Peyer's patch (tissue), 4 donors: Measurements from ENCODE around the gene GALP. TPM values are rescaled to one million over a fixed set of nuclear protein-coding genes. Genes with fewer than 3 reads are reported as not detected.
A peak's percentile ranks its signal among the peaks of the same experiment; 100 is the strongest.
"Not testable (repeated sequence)": the region's sequence is repeated elsewhere in the genome, so short reads cannot be mapped to it uniquely, and the experiment has no call there.

Experiments
- DNase-seq, 3 donors: peaks; one replicate each; pipeline ENCODE4 v3.0.0-alpha.2; 2017 to 2019
- H3K27ac ChIP-seq, 4 donors: fragments of 200-600 bp; sonication (generic); one replicate each; pipeline ENCODE4 v1.5.1; 2016 to 2019
- H3K27me3 ChIP-seq, 2 donors: fragments of 200-600 bp; sonication (generic); one replicate each; pipeline ENCODE4 v1.5.1; 2019
- H3K36me3 ChIP-seq, 3 donors: fragments of 200-600 bp; sonication (generic); one replicate each; pipeline ENCODE4 v1.5.1; 2016 to 2019
- H3K4me1 ChIP-seq, 4 donors: fragments of 200-600 bp; sonication (generic); one replicate each; pipeline ENCODE4 v1.5.1; 2016 to 2019
- H3K4me3 ChIP-seq, 4 donors: fragments of 200-600 bp; sonication (generic); 1 replicate in 3 of 4; 2 replicates in 1 of 4; pipeline ENCODE4 v1.5.1; 2016 to 2019; ENCODE audit warnings: mild to moderate bottlenecking in 1 of 4
- H3K9me3 ChIP-seq, 4 donors: fragments of 200-600 bp; sonication (generic); one replicate each; pipeline ENCODE4 v1.5.1; 2016 to 2019; ENCODE audit warnings: mild to moderate bottlenecking in 1 of 4
- CTCF ChIP-seq, 6 experiments: fragments of 450-650 bp in 4 of 6; fragments of 200-600 bp in 2 of 6; sonication (generic) in 1 of 6; IDR thresholded peaks; one replicate each; pipeline ENCODE4 v1.5.1; 2017 to 2019; ENCODE audit warnings: antibody characterized with exemption in 6 of 6, mild to moderate bottlenecking in 3 of 6, moderate library complexity in 1 of 6
- POLR2A ChIP-seq, 2 donors: fragments of 450-650 bp; IDR thresholded peaks; one replicate each; pipeline ENCODE4 v1.5.1; 2017; ENCODE audit warnings: antibody characterized with exemption in 2 of 2, mild to moderate bottlenecking in 2 of 2, moderate library complexity in 2 of 2
- total RNA-seq, 4 donors: library from RNA; depleted of rRNA; stranded (reverse); fragments of >200 nt; gene quantifications; one replicate each; pipeline ENCODE4 v1.1.0, GENCODE V29; 2016

The GALP gene
- total RNA-seq, 4 donors from 2014 or later = not detected

- no peaks in the 10 kb centered on the region for H3K4me1 ChIP-seq
- H3K9me3 ChIP-seq = no peaks in the 10 kb centered on the region
- TF ChIP-seq POLR2A (IDR thresholded peaks at IDR 0.05) = no peak
- no peak for TF ChIP-seq CTCF (IDR thresholded peaks at IDR 0.05)
- no peaks in the 10 kb centered on the region for H3K27me3 ChIP-seq
- no peak overlapping the region for H3K27ac ChIP-seq
- H3K36me3 ChIP-seq = no peaks in the 10 kb centered on the region
- no peak overlapping the region for H3K4me3 ChIP-seq
- no peak for DNase-seq
Observed at GRCh38 chr19:56211718-56212117, 35.9 kb downstream of the GALP start.

GRCh38 chr19:56217039-56217949 is 41.5 kb downstream of the GALP start:
- Histone ChIP-seq H3K27ac (no peak overlapping the region), H3K4me3 (peak overlapping the region in 3 of 4 donors; percentile 9 to 45 (median 29)), H3K36me3 (no peaks in the 10 kb centered on the region), H3K27me3 (no peaks in the 10 kb centered on the region), H3K9me3 (no peaks in the 10 kb centered on the region), H3K4me1 (peaks cover 0 to 8% (median 3%) of the 10 kb centered on the region in 4 donors)
- no peak for TF ChIP-seq CTCF (IDR thresholded peaks at IDR 0.05)
- TF ChIP-seq POLR2A (IDR thresholded peaks at IDR 0.05) = no peak
- no peak for DNase-seq

GRCh38 chr19:56218961-56219360 is 43.2 kb downstream of the GALP start:
- peaks cover 0 to 8% (median 3%) of the 10 kb centered on the region in 4 donors for H3K4me1 ChIP-seq
- H3K4me3 ChIP-seq = no peak overlapping the region
- no peaks in the 10 kb centered on the region for H3K9me3 ChIP-seq
- no peak for DNase-seq
- no peaks in the 10 kb centered on the region for H3K27me3 ChIP-seq
- TF ChIP-seq POLR2A (IDR thresholded peaks at IDR 0.05) (no peak), CTCF (IDR thresholded peaks at IDR 0.05) (no peak)
- no peaks in the 10 kb centered on the region for H3K36me3 ChIP-seq
- no peak overlapping the region for H3K27ac ChIP-seq

- H3K27me3 ChIP-seq, H3K27ac ChIP-seq, H3K4me1 ChIP-seq, H3K4me3 ChIP-seq, DNase-seq, H3K9me3 ChIP-seq, H3K36me3 ChIP-seq: not testable (repeated sequence)
Observed at GRCh38 chr19:56221442-56221841, 45.6 kb downstream of the GALP start.

GRCh38 chr19:56221851-56222250 is 46.0 kb downstream of the GALP start:
- DNase-seq = no peak
- H3K9me3 ChIP-seq = no peaks in the 10 kb centered on the region
- H3K4me1 ChIP-seq = peaks cover 0 to 8% (median 3%) of the 10 kb centered on the region in 4 donors
- H3K27me3 ChIP-seq = no peaks in the 10 kb centered on the region
- no peak overlapping the region for H3K27ac ChIP-seq
- H3K4me3 ChIP-seq = no peak overlapping the region
- no peaks in the 10 kb centered on the region for H3K36me3 ChIP-seq
- TF ChIP-seq CTCF (IDR thresholded peaks at IDR 0.05) (no peak), POLR2A (IDR thresholded peaks at IDR 0.05) (no peak)

- Histone ChIP-seq H3K27ac (no peak overlapping the region), H3K4me3 (no peak overlapping the region), H3K27me3 (no peaks in the 10 kb centered on the region), H3K36me3 (no peaks in the 10 kb centered on the region), H3K9me3 (no peaks in the 10 kb centered on the region), H3K4me1 (no peaks in the 10 kb centered on the region)
- no peak for TF ChIP-seq POLR2A (IDR thresholded peaks at IDR 0.05)
- no peak for TF ChIP-seq CTCF (IDR thresholded peaks at IDR 0.05)
- DNase-seq = no peak
Observed at GRCh38 chr19:56222901-56223300, 47.1 kb downstream of the GALP start.
